ENCODE data around the gene CLEC2B. TPM values are rescaled to one million over a fixed set of nuclear protein-coding genes. Genes with fewer than 3 reads are reported as not detected.

Gene CLEC2B
- total RNA-seq, 4 donors from 2014 or later: 14.5 to 56.3 (median 49.4) TPM

DNA sequence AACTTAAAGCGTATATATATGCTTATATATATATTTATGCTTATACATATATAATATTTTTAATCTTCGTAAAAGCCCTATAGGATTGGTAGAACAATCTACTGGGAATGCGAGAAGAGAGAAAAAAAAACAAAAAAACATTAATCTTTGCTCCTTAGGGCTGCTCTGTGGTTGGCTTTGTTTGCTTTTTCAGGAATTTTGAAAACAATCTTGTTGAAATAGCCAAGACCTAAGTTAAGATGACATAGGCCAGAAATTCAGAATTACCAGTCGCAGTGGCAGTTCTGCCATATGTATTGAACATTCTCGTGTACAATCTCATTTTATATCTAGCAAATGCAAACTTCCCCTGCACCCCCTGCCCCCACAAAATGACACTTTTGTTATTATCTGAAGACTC is 12.8 kb upstream of the CLEC2B start:
- TF ChIP-seq, protein P1, sequence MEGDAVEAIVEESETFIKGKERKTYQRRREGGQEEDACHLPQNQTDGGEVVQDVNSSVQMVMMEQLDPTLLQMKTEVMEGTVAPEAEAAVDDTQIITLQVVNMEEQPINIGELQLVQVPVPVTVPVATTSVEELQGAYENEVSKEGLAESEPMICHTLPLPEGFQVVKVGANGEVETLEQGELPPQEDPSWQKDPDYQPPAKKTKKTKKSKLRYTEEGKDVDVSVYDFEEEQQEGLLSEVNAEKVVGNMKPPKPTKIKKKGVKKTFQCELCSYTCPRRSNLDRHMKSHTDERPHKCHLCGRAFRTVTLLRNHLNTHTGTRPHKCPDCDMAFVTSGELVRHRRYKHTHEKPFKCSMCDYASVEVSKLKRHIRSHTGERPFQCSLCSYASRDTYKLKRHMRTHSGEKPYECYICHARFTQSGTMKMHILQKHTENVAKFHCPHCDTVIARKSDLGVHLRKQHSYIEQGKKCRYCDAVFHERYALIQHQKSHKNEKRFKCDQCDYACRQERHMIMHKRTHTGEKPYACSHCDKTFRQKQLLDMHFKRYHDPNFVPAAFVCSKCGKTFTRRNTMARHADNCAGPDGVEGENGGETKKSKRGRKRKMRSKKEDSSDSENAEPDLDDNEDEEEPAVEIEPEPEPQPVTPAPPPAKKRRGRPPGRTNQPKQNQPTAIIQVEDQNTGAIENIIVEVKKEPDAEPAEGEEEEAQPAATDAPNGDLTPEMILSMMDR (IDR thresholded peaks at IDR 0.05; ENCODE audit: low read depth): no peak

DNA sequence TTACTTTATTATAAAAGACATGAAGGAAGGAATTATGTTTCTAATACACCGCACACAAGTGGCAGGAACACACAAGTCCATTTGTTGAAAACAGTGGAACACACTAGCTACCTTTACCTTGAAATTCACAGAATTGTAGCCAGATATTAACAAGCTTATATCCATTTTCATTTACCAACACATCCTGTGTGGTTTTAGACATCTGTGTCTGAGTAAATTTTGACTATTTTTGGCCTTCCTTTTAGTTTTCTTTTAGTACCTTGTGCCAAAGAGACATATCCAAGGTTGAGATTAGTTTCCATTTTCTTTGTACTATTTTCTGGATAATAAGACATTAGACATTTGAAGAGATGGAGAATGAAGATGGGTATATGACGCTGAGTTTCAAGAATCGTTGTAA is 12.1 kb upstream of the CLEC2B start, which contains the start of gene KLRF2:
Gene KLRF2 (plus strand): TSS at position 244 of the 400 bp plus-strand sequence. CDS start 107 bp downstream, at position 351.
- TF ChIP-seq, protein P1 (IDR thresholded peaks at IDR 0.05; ENCODE audit: low read depth): no peak

DNA sequence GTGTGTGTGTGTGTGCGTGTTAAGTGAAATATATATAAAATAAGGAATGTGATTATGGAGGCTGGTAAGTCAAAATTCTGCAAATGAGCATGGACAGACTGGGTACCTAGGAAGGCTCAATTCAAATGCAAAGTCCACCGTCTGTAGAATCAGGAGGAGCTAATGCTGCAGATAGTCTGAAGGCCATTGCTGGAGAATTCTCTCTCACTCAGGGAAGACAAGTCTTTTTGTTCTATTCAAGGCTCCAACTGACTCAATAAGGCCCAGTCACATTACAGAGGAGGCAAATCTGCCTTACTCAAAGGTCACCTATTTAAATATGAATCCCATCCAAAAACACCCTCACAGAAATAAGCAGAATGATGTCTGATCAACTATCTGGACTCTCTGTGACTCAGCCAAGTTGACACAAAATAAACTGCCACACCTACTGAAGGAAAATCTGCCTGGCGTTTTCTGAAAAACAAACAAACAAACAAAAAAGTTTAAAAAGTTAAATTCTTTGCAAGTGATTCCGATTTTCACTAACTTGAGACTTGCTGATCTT is 11.5 kb upstream of the CLEC2B start:
- TF ChIP-seq, protein P1 (IDR thresholded peaks at IDR 0.05; ENCODE audit: low read depth): no peak

DNA sequence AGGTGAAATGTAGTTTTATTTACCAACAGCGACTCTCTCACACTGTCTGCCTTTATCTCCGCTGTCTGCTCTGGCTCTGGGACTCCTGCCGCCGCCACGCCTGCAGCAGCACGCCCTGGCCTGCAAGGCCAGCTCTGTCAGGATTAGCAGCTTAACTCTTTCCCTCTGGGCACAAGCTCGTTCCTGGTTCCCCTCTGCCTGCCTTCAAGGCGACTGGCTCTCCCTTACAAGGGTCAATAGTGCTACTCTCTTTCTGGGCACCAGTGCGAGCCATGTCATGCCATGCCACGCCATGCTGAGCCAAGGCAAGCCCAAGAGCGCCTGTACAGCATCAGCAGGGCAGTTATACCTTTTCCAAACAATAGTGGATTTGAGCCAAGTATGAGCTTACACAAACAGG is 3.6 kb upstream of the CLEC2B start:
- TF ChIP-seq, protein P1 (IDR thresholded peaks at IDR 0.05; ENCODE audit: low read depth): no peak

DNA sequence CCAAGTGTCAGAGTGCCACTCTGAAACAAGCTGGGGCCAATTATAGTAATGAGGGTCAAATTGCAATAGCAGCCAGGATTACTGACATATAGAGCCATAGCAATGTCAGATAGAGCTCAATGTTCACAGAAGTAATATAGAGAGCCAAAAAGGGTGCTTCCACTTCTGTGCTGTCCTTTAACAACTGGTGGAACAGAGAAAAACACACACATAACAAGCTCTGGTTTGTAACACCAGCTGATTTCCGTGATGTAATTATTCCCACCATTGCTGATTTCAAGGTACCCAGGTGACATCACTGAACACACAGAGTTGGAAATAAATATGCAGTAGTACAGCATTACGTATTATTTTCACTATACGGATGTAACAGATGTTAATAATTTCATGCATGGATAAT is 3.0 kb upstream of the CLEC2B start:
- TF ChIP-seq, protein P1 (IDR thresholded peaks at IDR 0.05; ENCODE audit: low read depth): no peak

DNA sequence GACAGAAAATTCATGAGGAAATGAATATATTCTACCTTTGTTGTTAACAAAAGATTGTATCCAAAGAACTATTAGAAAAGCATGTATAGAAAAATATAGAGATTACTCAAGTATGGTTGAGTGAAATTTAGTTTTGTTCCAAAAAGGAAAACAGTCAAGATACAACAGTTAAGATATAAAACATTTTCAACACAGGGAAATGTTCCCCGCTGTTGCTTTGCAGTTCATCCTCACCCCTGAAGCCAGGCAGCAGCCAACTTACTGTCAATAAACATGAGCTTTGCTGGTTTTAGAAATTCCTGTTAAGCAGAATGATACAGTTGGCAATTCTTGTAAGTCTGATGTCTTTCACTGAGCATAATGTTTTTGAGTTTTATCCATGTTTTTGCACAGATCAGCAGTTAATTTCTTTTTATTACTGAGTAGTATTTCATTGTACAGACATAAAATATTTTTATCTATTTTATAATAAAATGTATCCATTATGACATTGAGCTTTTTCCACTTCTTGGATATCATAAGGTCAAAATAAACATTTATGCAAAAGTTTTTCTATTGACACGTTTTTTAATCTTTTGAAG is 1.2 kb upstream of the CLEC2B start:
- TF ChIP-seq, protein P1 (IDR thresholded peaks at IDR 0.05; ENCODE audit: low read depth): no peak

DNA sequence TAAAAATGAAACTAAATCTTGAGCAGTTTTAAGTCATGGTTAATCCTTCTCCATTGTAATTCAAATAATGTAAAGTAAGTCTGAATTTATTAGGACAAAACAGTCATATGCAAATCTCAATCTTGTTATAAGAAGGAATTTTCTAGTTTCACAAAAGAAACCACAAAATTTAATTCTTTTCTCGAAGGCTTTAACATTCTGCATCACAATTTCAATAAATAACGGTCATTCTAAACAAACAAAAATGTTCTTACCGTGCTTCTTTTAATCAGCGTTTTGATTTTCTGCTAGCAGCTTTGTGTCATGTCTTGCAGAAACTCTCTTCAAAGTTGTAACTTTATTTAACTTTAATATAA is 225 bp downstream of the CLEC2B start:
- TF ChIP-seq, protein P1 (IDR thresholded peaks at IDR 0.05; ENCODE audit: low read depth): no peak
